Measurements from ENCODE around the gene TM9SF3.

- TF ChIP-seq ZNF274 (IDR thresholded peaks at IDR 0.05; ENCODE audit: low read depth, low read length) (no peak), SUZ12 (IDR thresholded peaks at IDR 0.05; ENCODE audit: extremely low read depth, insufficient read depth, insufficient read length) (no peak), YY1 (IDR thresholded peaks at IDR 0.05; ENCODE audit: insufficient read depth, insufficient read length) (no peak)
These were observed 35.4 kb upstream of the TM9SF3 start for GRCh38 chr10:96622013-96622787.

Data from NT2/D1 (cell line).